Astrocyte (in vitro differentiated cells and primary cell): ENCODE data around the gene YTHDF1. TPM values are rescaled to one million over a fixed set of nuclear protein-coding genes. Genes with fewer than 3 reads are reported as not detected.
A peak's percentile ranks its signal among the peaks of the same experiment; 100 is the strongest.

Source experiments
- DNase-seq: peaks from one replicate; pipeline ENCODE4 v3.0.0-alpha.2; 2010; ENCODE audit warnings: low read depth
- FAIRE-seq: peaks from 2 replicates; lab custom pipeline; 2011; peaks lifted over from hg19 to GRCh38; lab: Jason Lieb, UNC
- H2AFZ ChIP-seq: 2 replicates; pipeline ENCODE4 v1.6.0; 2012; ENCODE audit warnings: low read depth, low read length, inconsistent platforms
- H3K27ac ChIP-seq: 2 replicates; pipeline ENCODE4 v1.5.1; 2011; ENCODE audit warnings: low read depth, low read length, inconsistent platforms
- H3K27me3 ChIP-seq: 2 replicates; pipeline ENCODE4 v1.6.0; 2011; ENCODE audit warnings: low read length, inconsistent platforms; ENCODE audit not compliant: insufficient read depth
- H3K36me3 ChIP-seq: 2 replicates; pipeline ENCODE4 v1.5.1; 2011; ENCODE audit warnings: low read length, inconsistent platforms; ENCODE audit not compliant: insufficient read depth
- H3K4me1 ChIP-seq: 2 replicates; pipeline ENCODE4 v1.5.1; 2011; ENCODE audit warnings: low read length, inconsistent platforms; ENCODE audit not compliant: insufficient read depth
- H3K4me2 ChIP-seq: 2 replicates; pipeline ENCODE4 v1.6.0; 2012; ENCODE audit warnings: low read length, inconsistent platforms
- H3K4me3 ChIP-seq: 2 replicates; pipeline ENCODE4 v1.5.1; 2011; ENCODE audit warnings: low read depth, mild to moderate bottlenecking, low read length, inconsistent platforms; ENCODE audit not compliant: insufficient read depth
- H3K79me2 ChIP-seq: 2 replicates; pipeline ENCODE4 v1.6.0; 2012; ENCODE audit warnings: mild to moderate bottlenecking, low read length, inconsistent platforms; ENCODE audit not compliant: insufficient read depth
- H3K9ac ChIP-seq: 2 replicates; pipeline ENCODE4 v1.6.0; 2012; ENCODE audit warnings: mild to moderate bottlenecking, low read length, inconsistent platforms
- H3K9me3 ChIP-seq: 2 replicates; pipeline ENCODE4 v1.5.1; 2012; ENCODE audit warnings: low read depth, mild to moderate bottlenecking, low read length, inconsistent platforms; ENCODE audit not compliant: insufficient read depth
- H4K20me1 ChIP-seq: 2 replicates; pipeline ENCODE4 v1.6.0; 2012; ENCODE audit warnings: low read length, inconsistent platforms; ENCODE audit not compliant: insufficient read depth
- H3K27ac Mint-ChIP-seq: one replicate; pipeline ENCODE4 v1.8.0; 2021; ENCODE audit warnings: mild to moderate bottlenecking, mixed read lengths; ENCODE audit not compliant: unreplicated experiment
- H3K27me3 Mint-ChIP-seq: one replicate; pipeline ENCODE4 v1.8.0; 2021; ENCODE audit warnings: low read depth, mixed read lengths; ENCODE audit not compliant: unreplicated experiment
- H3K36me3 Mint-ChIP-seq: one replicate; pipeline ENCODE4 v1.8.0; 2021; ENCODE audit warnings: low read depth, mixed read lengths; ENCODE audit not compliant: unreplicated experiment
- H3K4me1 Mint-ChIP-seq: one replicate; pipeline ENCODE4 v1.8.0; 2021; ENCODE audit warnings: low read depth, mixed read lengths; ENCODE audit not compliant: unreplicated experiment
- H3K4me3 Mint-ChIP-seq: one replicate; pipeline ENCODE4 v1.8.0; 2021; ENCODE audit warnings: mild to moderate bottlenecking, moderate library complexity, mixed read lengths; ENCODE audit not compliant: unreplicated experiment
- H3K9me3 Mint-ChIP-seq: one replicate; pipeline ENCODE4 v1.8.0; 2021; ENCODE audit warnings: mild to moderate bottlenecking, mixed read lengths; ENCODE audit not compliant: unreplicated experiment
- CTCF ChIP-seq: IDR thresholded peaks from 2 replicates; pipeline ENCODE4 v1.5.1; 2011; ENCODE audit warnings: low read depth, mild to moderate bottlenecking, inconsistent platforms, low read length, moderate library complexity; ENCODE audit not compliant: insufficient read depth
- EZH2 ChIP-seq: IDR thresholded peaks from 2 replicates; pipeline ENCODE4 v1.6.1; 2012; ENCODE audit warnings: mild to moderate bottlenecking, low read length, inconsistent platforms; ENCODE audit not compliant: insufficient read depth
- total RNA-seq: library from RNA; stranded (reverse); gene quantifications from 2 replicates; pipeline ENCODE4 v1.2.1, GENCODE V29; 2021

YTHDF1 gene
- total RNA-seq, 1 donor from 2014 or later, result 107 TPM

GRCh38 chr20:63220696-63221399 lies 4.9 kb upstream of the YTHDF1 start:
- Histone ChIP-seq H2AFZ (no peak overlapping the region), H3K36me3 (no peaks in the 10 kb centered on the region), H3K27ac (no peak overlapping the region), H3K9ac (no peak overlapping the region), H4K20me1 (peaks cover 4% of the 10 kb centered on the region), H3K4me1 (peaks cover 28% of the 10 kb centered on the region), H3K4me2 (no peak overlapping the region), H3K4me3 (no peak overlapping the region), H3K9me3 (no peaks in the 10 kb centered on the region), H3K27me3 (peaks cover 7% of the 10 kb centered on the region), H3K79me2 (no peaks in the 10 kb centered on the region)
- Mint-ChIP-seq H3K36me3 (no peaks in the 10 kb centered on the region), H3K9me3 (no peaks in the 10 kb centered on the region), H3K4me1 (peaks cover 22% of the 10 kb centered on the region), H3K4me3 (no peak overlapping the region), H3K27ac (no peak overlapping the region), H3K27me3 (peaks cover 20% of the 10 kb centered on the region)
- FAIRE-seq (no peak), DNase-seq (no peak)
- TF ChIP-seq CTCF (no peak), EZH2 (no peak)

GRCh38 chr20:63219866-63220521 lies 4.1 kb upstream of the YTHDF1 start:
- no peak for TF ChIP-seq CTCF
- no peak for TF ChIP-seq EZH2
- Mint-ChIP-seq H3K27ac (peak overlapping the region; percentile 53), H3K9me3 (no peaks in the 10 kb centered on the region), H3K4me3 (no peak overlapping the region), H3K4me1 (peaks cover 20% of the 10 kb centered on the region), H3K27me3 (peaks cover 20% of the 10 kb centered on the region), H3K36me3 (peaks cover 3% of the 10 kb centered on the region)
- H3K27ac ChIP-seq, result no peak overlapping the region
- no peak overlapping the region for H3K4me2 ChIP-seq
- DNase-seq (no peak), FAIRE-seq (no peak)
- peaks cover 7% of the 10 kb centered on the region for H3K79me2 ChIP-seq
- H3K36me3 ChIP-seq, result no peaks in the 10 kb centered on the region
- H2AFZ ChIP-seq, result no peak overlapping the region
- no peak overlapping the region for H3K4me3 ChIP-seq
- H3K9me3 ChIP-seq, result no peaks in the 10 kb centered on the region
- H3K4me1 ChIP-seq, result peaks cover 26% of the 10 kb centered on the region
- peaks cover 7% of the 10 kb centered on the region for H3K27me3 ChIP-seq
- peaks cover 10% of the 10 kb centered on the region for H4K20me1 ChIP-seq
- no peak overlapping the region for H3K9ac ChIP-seq

GRCh38 chr20:63219447-63219821 lies 3.5 kb upstream of the YTHDF1 start:
- Mint-ChIP-seq H3K27me3 (peaks cover 20% of the 10 kb centered on the region), H3K9me3 (no peaks in the 10 kb centered on the region), H3K27ac (no peak overlapping the region), H3K4me3 (no peak overlapping the region), H3K4me1 (peaks cover 20% of the 10 kb centered on the region), H3K36me3 (peaks cover 5% of the 10 kb centered on the region)
- no peak for DNase-seq
- no peaks in the 10 kb centered on the region for H3K9me3 ChIP-seq
- peaks cover 15% of the 10 kb centered on the region for H4K20me1 ChIP-seq
- H3K4me2 ChIP-seq, result no peak overlapping the region
- FAIRE-seq, result no peak
- H3K36me3 ChIP-seq, result peaks cover under 1% of the 10 kb centered on the region
- H3K27me3 ChIP-seq, result peaks cover 7% of the 10 kb centered on the region
- H3K27ac ChIP-seq, result no peak overlapping the region
- H2AFZ ChIP-seq, result no peak overlapping the region
- no peak overlapping the region for H3K9ac ChIP-seq
- TF ChIP-seq EZH2 (no peak), CTCF (no peak)
- no peak overlapping the region for H3K4me3 ChIP-seq
- H3K79me2 ChIP-seq, result peaks cover 13% of the 10 kb centered on the region
- peaks cover 26% of the 10 kb centered on the region for H3K4me1 ChIP-seq
